Neural progenitor cell (in vitro differentiated cells): ENCODE data around the gene MTMR4.

Source experiments
- CTCF ChIP-seq: fragments of 200-600 bp; sonication (generic); IDR thresholded peaks from 2 replicates; pipeline ENCODE4 v1.5.1; 2017; ENCODE audit warnings: antibody characterized with exemption, mild to moderate bottlenecking
- EZH2 ChIP-seq: fragments of 200-600 bp; sonication (generic); IDR thresholded peaks from 2 replicates; pipeline ENCODE4 v1.6.1; 2017; ENCODE audit warnings: antibody characterized with exemption, mild to moderate bottlenecking, moderate library complexity

- TF ChIP-seq EZH2 (no peak), CTCF (no peak)
These were observed 20.9 kb downstream of the MTMR4 start for GRCh38 chr17:58493506-58493905.
